A673 (cell line): ENCODE data around the gene GTPBP6. TPM values are rescaled to one million over a fixed set of nuclear protein-coding genes. Genes with fewer than 3 reads are reported as not detected.

Experiments used
- BruUV-seq: library from RNA; stranded (reverse); fragments of 400-500 nt; replicated peaks from 2 replicates; lab custom pipeline; 2021; lab: Mats Ljungman, UMichigan
- CTCF ChIA-PET: fragments of 300-600 bp; sonication (Branson Sonifier 250); formaldehyde crosslinking; loops from one replicate; lab custom pipeline; 2022; ENCODE audit warnings: antibody characterized with exemption; lab: Charles Lee
- POLR2A ChIA-PET: fragments of 300-600 bp; sonication (Branson Sonifier 250); formaldehyde crosslinking; loops from one replicate; lab custom pipeline; 2022; ENCODE audit warnings: antibody characterized with exemption; ENCODE audit not compliant: low non-redundant PET; lab: Charles Lee
- DNase-seq: peaks from one replicate; pipeline ENCODE4 v3.0.0-alpha.2; 2015; ENCODE audit warnings: low spot score
- H3K27ac ChIP-seq: fragments of 200-600 bp; sonication (generic); 2 replicates; pipeline ENCODE4 v1.5.1; 2016; ENCODE audit warnings: mixed run types, low read depth, mild to moderate bottlenecking, mixed read lengths, antibody characterized with exemption, low read length; ENCODE audit not compliant: poor library complexity, severe bottlenecking
- H3K27me3 ChIP-seq: fragments of 200-600 bp; sonication (generic); replicated peaks from 2 replicates; pipeline ENCODE4 v1.6.1; 2017; ENCODE audit warnings: mixed run types, low read depth, mild to moderate bottlenecking, mixed read lengths, antibody characterized with exemption, low read length; ENCODE audit not compliant: insufficient read depth, poor library complexity
- H3K36me3 ChIP-seq: fragments of 200-600 bp; sonication (generic); 2 replicates; pipeline ENCODE4 v1.6.1; 2016; ENCODE audit warnings: mixed run types, mild to moderate bottlenecking, mixed read lengths, antibody characterized with exemption, low read length; ENCODE audit not compliant: insufficient read depth, poor library complexity, severe bottlenecking
- H3K4me1 ChIP-seq: fragments of 200-600 bp; sonication (generic); 2 replicates; pipeline ENCODE4 v1.6.1; 2017; ENCODE audit warnings: mixed run types, mild to moderate bottlenecking, mixed read lengths, antibody characterized with exemption, low read length; ENCODE audit not compliant: insufficient read depth, poor library complexity, severe bottlenecking
- H3K4me3 ChIP-seq: fragments of 200-600 bp; sonication (generic); 2 replicates; pipeline ENCODE4 v1.5.1; 2016; ENCODE audit warnings: low read depth, mixed run types, mild to moderate bottlenecking, mixed read lengths, low read length; ENCODE audit not compliant: poor library complexity, severe bottlenecking
- H3K9me3 ChIP-seq: fragments of 200-600 bp; sonication (generic); 2 replicates; pipeline ENCODE4 v1.6.1; 2016; ENCODE audit warnings: mixed run types, low read depth, mild to moderate bottlenecking, mixed read lengths, antibody characterized with exemption, low read length; ENCODE audit not compliant: poor library complexity, severe bottlenecking
- CTCF ChIP-seq: fragments of 300-800, 200-600 bp; sonication (generic); conservative IDR thresholded peaks from 2 replicates; pipeline ENCODE4 v1.5.1; 2017; ENCODE audit warnings: low read depth, mild to moderate bottlenecking, antibody characterized with exemption, low read length, moderate library complexity, mixed read lengths
- EZH2 ChIP-seq: fragments of 200-600 bp; sonication (generic); IDR thresholded peaks from 2 replicates; pipeline ENCODE4 v1.6.1; 2017; ENCODE audit warnings: borderline replicate concordance, low read depth, mild to moderate bottlenecking, mixed read lengths, antibody characterized with exemption, low read length; ENCODE audit not compliant: poor library complexity, severe bottlenecking
- intact Hi-C: fragments of 100-400 bp; cut with micrococcal nuclease; formaldehyde crosslinking; loops from one replicate; pipeline ENCODE4 v1.10.0; 2022; ENCODE audit not compliant: unreplicated experiment
- total RNA-seq: library from RNA; stranded (reverse); gene quantifications from 2 replicates; pipeline ENCODE4 v1.2.3, GENCODE V29; 2021

Gene GTPBP6
- total RNA-seq, 1 experiment from 2014 or later: 85.1 TPM

- peaks cover 10% of the 10 kb centered on the region for H3K36me3 ChIP-seq
- H3K27me3 ChIP-seq: no peaks in the 10 kb centered on the region
- no peaks in the 10 kb centered on the region for H3K4me1 ChIP-seq
- ChIA-PET CTCF (no interaction called here), POLR2A (no interaction called here)
- peak overlapping the region; percentile 99 for H3K27ac ChIP-seq
- no peak for DNase-seq
- H3K4me3 ChIP-seq: peak overlapping the region; percentile 98
- intact Hi-C loops: no loop called here
- H3K9me3 ChIP-seq: no peaks in the 10 kb centered on the region
- no TSS peak for BruUV-seq
- TF ChIP-seq CTCF (no peak), EZH2 (no peak)
Observed at GRCh38 chrX:320126-320783, 1.7 kb upstream of the GTPBP6 start.

GRCh38 chrX:319579-320125, 1.1 kb upstream of the GTPBP6 start:
- CTCF ChIA-PET: no interaction called here
- no TSS peak for BruUV-seq
- H3K4me3 ChIP-seq: peak overlapping the region; percentile 98
- POLR2A ChIA-PET: no interaction called here
- H3K36me3 ChIP-seq: peaks cover 15% of the 10 kb centered on the region
- H3K4me1 ChIP-seq: no peaks in the 10 kb centered on the region
- TF ChIP-seq CTCF: no peak
- intact Hi-C loops: no loop called here
- H3K27me3 ChIP-seq: no peaks in the 10 kb centered on the region
- H3K27ac ChIP-seq: peak overlapping the region; percentile 99
- no peaks in the 10 kb centered on the region for H3K9me3 ChIP-seq
- DNase-seq: no peak

- no TSS peak for BruUV-seq
- POLR2A ChIA-PET: no interaction called here
- peaks cover 25% of the 10 kb centered on the region for H3K36me3 ChIP-seq
- DNase-seq: peak; percentile 99
- peak overlapping the region; percentile 98 for H3K4me3 ChIP-seq
- peak overlapping the region; percentile 99 for H3K27ac ChIP-seq
- H3K4me1 ChIP-seq: no peaks in the 10 kb centered on the region
- CTCF ChIA-PET: no interaction called here
- no peaks in the 10 kb centered on the region for H3K9me3 ChIP-seq
- no peak for TF ChIP-seq CTCF
- TF ChIP-seq EZH2: no peak
- no peaks in the 10 kb centered on the region for H3K27me3 ChIP-seq
- intact Hi-C loops: loop anchor here (1.0 kb wide), 1 partner anchor 35 kb away; no protein-coding TSS in a partner anchor
Observed at GRCh38 chrX:318068-318738, 393 bp downstream of the GTPBP6 start.
